Parathyroid adenoma (tissue), 2 donors: ENCODE data around the gene CUZD1.

ENCODE experiments used
- H2AFZ ChIP-seq: fragments of 300-600 bp; sonication (generic); one replicate; pipeline ENCODE4 v1.7.0; 2017; ENCODE audit warnings: antibody characterized with exemption, mild to moderate bottlenecking
- H3K27ac ChIP-seq: fragments of 300-600 bp; sonication (generic); one replicate; pipeline ENCODE4 v1.7.0; 2017
- H3K27me3 ChIP-seq: fragments of 300-600 bp; sonication (generic); one replicate; pipeline ENCODE4 v1.7.0; 2017; ENCODE audit warnings: low read length; ENCODE audit not compliant: control insufficient read depth, insufficient read depth
- H3K36me3 ChIP-seq: fragments of 300-600 bp; sonication (generic); one replicate; pipeline ENCODE4 v1.7.0; 2017; ENCODE audit warnings: low read length; ENCODE audit not compliant: control insufficient read depth, insufficient read depth
- H3K4me1 ChIP-seq: fragments of 300-600 bp; sonication (generic); one replicate; pipeline ENCODE4 v1.7.0; 2017; ENCODE audit warnings: control low read depth
- H3K4me2 ChIP-seq: fragments of 300-600 bp; sonication (generic); one replicate; pipeline ENCODE4 v1.7.0; 2017; ENCODE audit warnings: low read length
- H3K4me3 ChIP-seq: fragments of 300-600 bp; sonication (generic); one replicate; pipeline ENCODE4 v1.7.0; 2017; ENCODE audit warnings: low read depth, low read length
- H3K79me2 ChIP-seq: fragments of 300-600 bp; sonication (generic); one replicate; pipeline ENCODE4 v1.7.0; 2017; ENCODE audit warnings: control low read depth
- H3K9ac ChIP-seq: fragments of 300-600 bp; sonication (generic); one replicate; pipeline ENCODE4 v1.7.0; 2017; ENCODE audit warnings: mild to moderate bottlenecking
- H3K9me3 ChIP-seq: fragments of 300-600 bp; sonication (generic); one replicate; pipeline ENCODE4 v1.7.0; 2017; ENCODE audit warnings: low read length; ENCODE audit not compliant: control insufficient read depth
- TF ChIP-seq, protein P1 (sequence below): fragments of 300-600 bp; sonication (generic); IDR thresholded peaks from one replicate; pipeline ENCODE4 v1.7.0; 2017; ENCODE audit warnings: antibody characterized with exemption, mild to moderate bottlenecking
- donor health status: primary hyperparathyroidism.

CUZD1 gene

GRCh38 chr10:122850705-122851640 is 5.3 kb upstream of the CUZD1 start:
- Histone ChIP-seq H3K4me2 (no peak overlapping the region), H3K36me3 (no peaks in the 10 kb centered on the region), H3K27me3 (no peaks in the 10 kb centered on the region), H3K4me1 (no peaks in the 10 kb centered on the region), H3K79me2 (no peaks in the 10 kb centered on the region), H3K9me3 (no peaks in the 10 kb centered on the region), H2AFZ (no peak overlapping the region), H3K9ac (no peak overlapping the region), H3K4me3 (no peak overlapping the region), H3K27ac (no peak overlapping the region)
- TF ChIP-seq, protein P1, sequence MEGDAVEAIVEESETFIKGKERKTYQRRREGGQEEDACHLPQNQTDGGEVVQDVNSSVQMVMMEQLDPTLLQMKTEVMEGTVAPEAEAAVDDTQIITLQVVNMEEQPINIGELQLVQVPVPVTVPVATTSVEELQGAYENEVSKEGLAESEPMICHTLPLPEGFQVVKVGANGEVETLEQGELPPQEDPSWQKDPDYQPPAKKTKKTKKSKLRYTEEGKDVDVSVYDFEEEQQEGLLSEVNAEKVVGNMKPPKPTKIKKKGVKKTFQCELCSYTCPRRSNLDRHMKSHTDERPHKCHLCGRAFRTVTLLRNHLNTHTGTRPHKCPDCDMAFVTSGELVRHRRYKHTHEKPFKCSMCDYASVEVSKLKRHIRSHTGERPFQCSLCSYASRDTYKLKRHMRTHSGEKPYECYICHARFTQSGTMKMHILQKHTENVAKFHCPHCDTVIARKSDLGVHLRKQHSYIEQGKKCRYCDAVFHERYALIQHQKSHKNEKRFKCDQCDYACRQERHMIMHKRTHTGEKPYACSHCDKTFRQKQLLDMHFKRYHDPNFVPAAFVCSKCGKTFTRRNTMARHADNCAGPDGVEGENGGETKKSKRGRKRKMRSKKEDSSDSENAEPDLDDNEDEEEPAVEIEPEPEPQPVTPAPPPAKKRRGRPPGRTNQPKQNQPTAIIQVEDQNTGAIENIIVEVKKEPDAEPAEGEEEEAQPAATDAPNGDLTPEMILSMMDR, result no peak

- Histone ChIP-seq H3K4me3 (no peak overlapping the region), H3K79me2 (no peaks in the 10 kb centered on the region), H3K9me3 (no peaks in the 10 kb centered on the region), H3K36me3 (no peaks in the 10 kb centered on the region), H3K27me3 (no peaks in the 10 kb centered on the region), H3K9ac (no peak overlapping the region), H3K4me1 (no peaks in the 10 kb centered on the region), H3K4me2 (no peak overlapping the region), H3K27ac (no peak overlapping the region), H2AFZ (no peak overlapping the region)
- TF ChIP-seq, protein P1, result no peak
These were observed 4.4 kb upstream of the CUZD1 start for GRCh38 chr10:122849900-122850605.

- no peaks in the 10 kb centered on the region for H3K4me1 ChIP-seq
- no peak overlapping the region for H3K27ac ChIP-seq
- no peaks in the 10 kb centered on the region for H3K36me3 ChIP-seq
- no peaks in the 10 kb centered on the region for H3K27me3 ChIP-seq
- no peak overlapping the region for H3K9ac ChIP-seq
- H3K4me2 ChIP-seq, result no peak overlapping the region
- no peaks in the 10 kb centered on the region for H3K79me2 ChIP-seq
- no peak overlapping the region for H3K4me3 ChIP-seq
- no peak overlapping the region for H2AFZ ChIP-seq
- TF ChIP-seq, protein P1, result no peak
- H3K9me3 ChIP-seq, result no peaks in the 10 kb centered on the region
These were observed 3.4 kb upstream of the CUZD1 start for GRCh38 chr10:122849090-122849489.

GRCh38 chr10:122847782-122848604 is 2.3 kb upstream of the CUZD1 start:
- H3K4me3 ChIP-seq, result no peak overlapping the region
- no peaks in the 10 kb centered on the region for H3K79me2 ChIP-seq
- H3K4me1 ChIP-seq, result no peaks in the 10 kb centered on the region
- H3K36me3 ChIP-seq, result no peaks in the 10 kb centered on the region
- no peak overlapping the region for H3K9ac ChIP-seq
- H3K27ac ChIP-seq, result no peak overlapping the region
- H3K27me3 ChIP-seq, result no peaks in the 10 kb centered on the region
- no peak overlapping the region for H3K4me2 ChIP-seq
- no peak overlapping the region for H2AFZ ChIP-seq
- H3K9me3 ChIP-seq, result no peaks in the 10 kb centered on the region
- TF ChIP-seq, protein P1, result no peak
